Large intestine (tissue), 3 donors: Measurements from ENCODE around the gene WDR7. TPM values are rescaled to one million over a fixed set of nuclear protein-coding genes. Genes with fewer than 3 reads are reported as not detected.

ENCODE experiments used
- DNase-seq, 2 donors: peaks; one replicate each; pipeline versions ENCODE4 v3.0.0 to v3.0.0-alpha.2; 2013
- H3K27ac ChIP-seq: one replicate; pipeline ENCODE4 v1.5.1; 2013; ENCODE audit warnings: low read length
- H3K27me3 ChIP-seq: 2 replicates; pipeline ENCODE4 v1.6.1; 2013; ENCODE audit warnings: low read length; ENCODE audit not compliant: control insufficient read depth, insufficient read depth
- H3K36me3 ChIP-seq: 2 replicates; pipeline ENCODE4 v1.6.1; 2013; ENCODE audit warnings: low read length; ENCODE audit not compliant: control insufficient read depth, insufficient read depth
- H3K4me1 ChIP-seq: one replicate; pipeline ENCODE4 v1.6.1; 2013; ENCODE audit warnings: low read length; ENCODE audit not compliant: control insufficient read depth, insufficient read depth
- H3K4me3 ChIP-seq: one replicate; pipeline ENCODE4 v1.5.1; 2013; ENCODE audit warnings: low read length
- H3K9me3 ChIP-seq: one replicate; pipeline ENCODE4 v1.6.1; 2013; ENCODE audit warnings: mild to moderate bottlenecking, low read depth, low read length, moderate library complexity; ENCODE audit not compliant: control insufficient read depth
- WGBS: methylation state at CpG from one replicate; pipeline ENCODE4 v1.1.5; 2013; ENCODE audit warnings: low lambda C conversion rate; ENCODE audit not compliant: insufficient coverage; 5-methylcytosine and 5-hydroxymethylcytosine counted together
- polyA plus RNA-seq: library from polyadenylated mRNA; unstranded; fragments of 120-200 nt; gene quantifications from one replicate; pipeline ENCODE4 v1.2.1, GENCODE V29; 2013

WDR7 gene
- polyA plus RNA-seq, 1 donor: 9.0 TPM

DNA sequence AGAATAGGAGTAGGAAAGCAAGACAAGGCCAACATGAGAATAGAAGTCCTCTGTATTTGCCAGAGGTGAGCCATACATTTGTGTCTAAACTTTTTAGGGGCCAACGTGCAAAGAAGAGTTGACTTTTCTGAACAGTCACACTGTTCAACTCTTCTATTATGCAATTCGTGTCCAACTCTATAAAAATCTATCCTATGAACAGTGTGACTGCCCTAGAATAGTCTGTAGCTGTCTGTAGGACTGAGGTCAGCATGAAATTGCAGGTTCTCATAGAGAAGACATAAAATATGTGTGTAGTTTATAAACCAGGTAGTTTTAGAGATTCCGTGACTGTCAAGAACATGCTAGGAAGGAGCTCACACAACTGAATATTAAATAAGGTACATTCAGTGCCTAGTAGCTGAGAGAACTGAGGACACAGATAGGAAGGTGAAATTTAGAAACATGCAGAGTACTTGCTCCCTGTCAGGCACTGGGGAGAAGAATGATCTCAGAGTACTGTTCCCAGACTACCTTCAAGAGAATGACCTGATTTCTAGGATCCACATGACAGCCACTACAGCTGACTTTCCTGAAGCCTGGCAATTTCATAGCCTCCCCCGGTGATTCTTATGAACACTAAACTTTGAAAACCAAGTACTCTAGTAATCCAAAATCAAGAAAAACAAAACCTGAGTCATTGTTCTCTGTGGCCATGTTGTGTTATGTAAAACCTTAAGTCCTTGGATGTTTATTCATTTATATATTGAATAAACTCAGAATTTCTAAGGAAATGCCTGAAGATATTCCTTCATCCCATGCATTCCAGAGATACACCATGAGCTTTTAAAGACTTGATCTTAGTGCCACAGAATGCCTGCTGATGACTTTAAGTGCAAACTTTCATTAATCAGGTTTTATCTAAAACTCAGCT is 294.3 kb downstream of the WDR7 start:
- no peaks in the 10 kb centered on the region for H3K27me3 ChIP-seq
- WGBS: 100% methylated on average over 2 of the region's 4 CpGs

GRCh38 chr18:56947236-56947635 is 296.1 kb downstream of the WDR7 start:
- WGBS: 100% methylated on average over 1 of the region's 6 CpGs
- Histone ChIP-seq H3K9me3 (no peaks in the 10 kb centered on the region), H3K27ac (no peak overlapping the region), H3K36me3 (no peaks in the 10 kb centered on the region), H3K4me1 (no peaks in the 10 kb centered on the region), H3K4me3 (no peak overlapping the region), H3K27me3 (no peaks in the 10 kb centered on the region)
- no peak for DNase-seq

More for the DNA sequence above, 294.3 kb downstream of the WDR7 start:
- Histone ChIP-seq H3K27ac (no peak overlapping the region), H3K4me1 (no peaks in the 10 kb centered on the region), H3K36me3 (no peaks in the 10 kb centered on the region), H3K9me3 (no peaks in the 10 kb centered on the region), H3K4me3 (no peak overlapping the region)
- DNase-seq: no peak

DNA sequence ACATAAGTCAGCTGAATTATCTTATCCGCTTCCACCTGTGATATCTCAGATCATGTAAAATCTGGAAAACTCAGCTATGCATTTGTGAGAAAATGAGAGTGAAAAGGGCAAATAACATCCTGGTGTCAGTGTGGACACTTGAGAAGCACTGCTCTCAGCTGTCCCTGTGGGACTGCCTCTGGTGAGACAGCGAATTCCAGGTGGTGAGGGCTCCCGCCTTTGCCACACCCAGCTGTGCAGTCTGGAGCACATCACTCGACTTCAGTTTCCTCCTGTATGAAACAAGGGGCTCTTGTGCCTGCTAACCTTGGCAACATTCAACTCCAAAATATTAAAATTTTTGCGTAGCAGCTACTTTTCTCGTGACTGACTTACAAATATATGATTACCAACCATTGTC is 300.9 kb downstream of the WDR7 start:
- Histone ChIP-seq H3K9me3 (no peaks in the 10 kb centered on the region), H3K4me3 (no peak overlapping the region), H3K4me1 (no peaks in the 10 kb centered on the region), H3K27me3 (no peaks in the 10 kb centered on the region), H3K27ac (no peak overlapping the region), H3K36me3 (no peaks in the 10 kb centered on the region)
- WGBS: 100% methylated on average over 2 of the region's 6 CpGs
- no peak for DNase-seq

DNA sequence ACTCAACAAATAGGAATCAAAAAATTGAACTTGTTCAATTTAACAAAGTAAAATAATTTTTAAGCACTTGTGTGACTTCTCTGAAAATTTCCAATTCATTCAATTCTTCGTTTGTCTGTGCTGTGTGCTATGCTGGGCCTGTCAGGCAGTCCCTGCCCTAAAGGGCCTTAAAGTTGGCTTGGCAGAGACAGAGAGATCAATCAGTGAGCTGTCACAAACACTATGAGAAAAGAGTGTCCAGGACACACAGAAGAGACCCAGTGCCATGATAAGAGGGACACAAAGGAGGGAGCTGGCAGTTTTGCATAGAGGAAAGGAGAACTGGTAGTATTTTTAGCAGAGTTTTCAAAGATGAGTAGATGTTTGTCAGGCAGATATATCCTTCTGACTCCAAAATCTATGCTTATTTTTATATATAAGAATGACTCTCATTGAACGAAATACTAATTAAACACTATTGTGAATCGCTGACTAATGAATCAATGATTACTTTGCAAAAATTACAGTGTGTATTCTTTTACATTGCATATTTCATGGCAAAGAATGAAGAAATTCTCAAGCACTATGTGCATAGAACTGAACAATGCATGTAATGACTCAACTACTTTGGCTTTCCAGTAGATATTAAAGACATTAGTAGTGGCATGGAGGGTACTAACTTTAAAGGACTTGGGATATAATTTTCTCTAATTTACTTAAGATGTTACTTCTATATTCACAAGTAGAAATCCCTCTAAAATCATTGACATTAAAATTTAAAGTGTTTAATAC is 302.5 kb downstream of the WDR7 start:
- H3K4me1 ChIP-seq: no peaks in the 10 kb centered on the region
- H3K27ac ChIP-seq: no peak overlapping the region
- no peaks in the 10 kb centered on the region for H3K27me3 ChIP-seq
- H3K36me3 ChIP-seq: no peaks in the 10 kb centered on the region
- no peaks in the 10 kb centered on the region for H3K9me3 ChIP-seq
- WGBS: 80% methylated on average over 1 of the region's 3 CpGs
- H3K4me3 ChIP-seq: no peak overlapping the region
- no peak for DNase-seq

GRCh38 chr18:56955490-56955889 is 304.3 kb downstream of the WDR7 start:
- H3K27ac ChIP-seq: no peak overlapping the region
- no peak for DNase-seq
- no peaks in the 10 kb centered on the region for H3K27me3 ChIP-seq
- no peaks in the 10 kb centered on the region for H3K36me3 ChIP-seq
- no peak overlapping the region for H3K4me3 ChIP-seq
- no peaks in the 10 kb centered on the region for H3K9me3 ChIP-seq
- WGBS: no CpG with 5 or more reads among the region's 1 CpG
- H3K4me1 ChIP-seq: no peaks in the 10 kb centered on the region

DNA sequence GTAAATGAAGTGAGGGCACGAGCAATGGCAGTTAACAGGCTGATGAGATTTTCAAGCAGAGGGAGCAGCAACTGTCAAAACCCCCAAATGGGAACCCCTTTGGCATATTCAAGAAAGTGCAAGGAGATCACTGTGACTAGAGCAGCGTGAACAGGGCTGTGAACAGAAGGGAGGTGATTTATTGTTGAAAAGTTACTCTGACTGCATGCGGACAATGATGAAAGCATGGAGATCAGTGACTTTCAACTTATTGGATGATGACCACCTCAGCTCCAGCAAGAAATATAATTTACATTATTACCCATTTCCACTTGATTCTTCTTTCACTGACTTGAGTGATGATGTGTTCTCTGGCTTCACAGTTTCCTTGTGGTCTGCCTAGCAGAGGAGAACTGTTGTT is 308.0 kb downstream of the WDR7 start:
- Histone ChIP-seq H3K27ac (no peak overlapping the region), H3K4me3 (no peak overlapping the region), H3K4me1 (no peaks in the 10 kb centered on the region), H3K27me3 (no peaks in the 10 kb centered on the region), H3K9me3 (no peaks in the 10 kb centered on the region), H3K36me3 (no peaks in the 10 kb centered on the region)
- DNase-seq: no peak
- 100% methylated on average over 1 of the region's 3 CpGs for WGBS

- Histone ChIP-seq H3K4me1 (no peaks in the 10 kb centered on the region), H3K9me3 (no peaks in the 10 kb centered on the region), H3K4me3 (no peak overlapping the region), H3K27me3 (no peaks in the 10 kb centered on the region), H3K36me3 (no peaks in the 10 kb centered on the region), H3K27ac (no peak overlapping the region)
- no CpG with 5 or more reads among the region's 7 CpGs for WGBS
- DNase-seq: no peak
Observed at GRCh38 chr18:56962322-56962721, 311.2 kb downstream of the WDR7 start.

DNA sequence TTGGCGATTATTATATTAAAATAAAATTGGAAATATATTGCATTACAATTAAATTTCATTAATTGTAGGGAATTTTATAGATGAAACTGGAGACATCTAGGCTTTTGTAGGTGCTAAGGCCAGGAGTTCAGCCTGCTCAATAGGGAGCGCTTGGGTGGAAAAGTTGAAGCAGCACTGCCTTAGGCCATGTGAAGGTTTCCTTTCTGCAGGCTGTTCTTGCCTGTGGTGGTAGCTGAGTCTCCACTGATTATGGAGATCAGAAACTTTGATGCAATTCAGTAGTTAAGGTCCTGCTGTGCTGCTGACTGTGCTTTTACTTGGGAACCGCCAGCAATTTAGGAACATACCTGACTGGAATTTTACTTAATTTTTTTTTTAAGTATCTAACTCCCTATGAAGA is 315.9 kb downstream of the WDR7 start:
- no peaks in the 10 kb centered on the region for H3K9me3 ChIP-seq
- no CpG with 5 or more reads among the region's 3 CpGs for WGBS
- H3K27ac ChIP-seq: no peak overlapping the region
- DNase-seq: no peak
- H3K4me1 ChIP-seq: no peaks in the 10 kb centered on the region
- no peak overlapping the region for H3K4me3 ChIP-seq
- H3K27me3 ChIP-seq: no peaks in the 10 kb centered on the region
- no peaks in the 10 kb centered on the region for H3K36me3 ChIP-seq

DNA sequence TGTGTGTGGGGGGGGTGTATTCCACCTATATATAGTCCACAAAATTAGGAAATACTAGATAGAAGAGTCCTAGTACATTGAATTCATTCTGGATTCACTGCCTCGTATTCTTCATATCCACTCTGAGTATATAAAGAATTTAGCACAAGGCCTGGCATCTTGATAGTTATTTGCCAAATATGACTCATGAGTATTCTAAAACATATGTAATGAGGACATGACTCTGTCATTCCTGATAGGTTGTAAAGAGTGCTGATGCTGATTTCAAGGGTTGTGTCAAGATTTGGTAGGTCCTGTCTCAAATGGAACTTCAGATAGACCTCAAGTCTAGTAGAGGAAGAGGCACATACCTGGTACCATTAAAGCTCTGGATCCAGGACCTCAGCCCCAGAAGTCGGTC is 322.3 kb downstream of the WDR7 start:
- H3K27ac ChIP-seq: no peak overlapping the region
- no peaks in the 10 kb centered on the region for H3K4me1 ChIP-seq
- DNase-seq: no peak
- no peaks in the 10 kb centered on the region for H3K36me3 ChIP-seq
- H3K9me3 ChIP-seq: no peaks in the 10 kb centered on the region
- H3K27me3 ChIP-seq: no peaks in the 10 kb centered on the region
- 100% methylated on average over 1 of the region's 2 CpGs for WGBS
- H3K4me3 ChIP-seq: no peak overlapping the region

GRCh38 chr18:56974141-56974540 is 323.0 kb downstream of the WDR7 start:
- no peak overlapping the region for H3K4me3 ChIP-seq
- no peaks in the 10 kb centered on the region for H3K27me3 ChIP-seq
- H3K9me3 ChIP-seq: no peaks in the 10 kb centered on the region
- H3K4me1 ChIP-seq: no peaks in the 10 kb centered on the region
- no peaks in the 10 kb centered on the region for H3K36me3 ChIP-seq
- no peak overlapping the region for H3K27ac ChIP-seq
- no peak for DNase-seq
- 50% methylated on average over 1 of the region's 1 CpG for WGBS
